HepG2 (cell line): Measurements from ENCODE around the gene TMED9. TPM values are rescaled to one million over a fixed set of nuclear protein-coding genes. Genes with fewer than 3 reads are reported as not detected.
A peak's percentile ranks its signal among the peaks of the same experiment; 100 is the strongest.

Source experiments
- ADNP ChIP-seq: sonication (generic); formaldehyde crosslinking; IDR thresholded peaks from 2 replicates; pipeline ENCODE4 v1.4.0; 2020; ENCODE audit warnings: missing genetic modification reagents
- DNMT1 ChIP-seq: sonication (generic); formaldehyde crosslinking; IDR thresholded peaks from 2 replicates; pipeline ENCODE4 v1.5.1; 2020; ENCODE audit warnings: mild to moderate bottlenecking, missing genetic modification reagents
- ELF1 ChIP-seq: sonication (generic); formaldehyde crosslinking; IDR thresholded peaks from 2 replicates; pipeline ENCODE4 v1.4.0; 2020; ENCODE audit warnings: missing genetic modification reagents
- ERF ChIP-seq: IDR thresholded peaks from 2 replicates; pipeline ENCODE4 v1.6.1; 2018; ENCODE audit warnings: missing biosample characterization, missing genetic modification reagents
- GATAD1 ChIP-seq: IDR thresholded peaks from 2 replicates; pipeline ENCODE4 v1.6.1; 2016; ENCODE audit warnings: missing genetic modification reagents, missing compliant biosample characterization
- GFI1 ChIP-seq: sonication (generic); formaldehyde crosslinking; IDR thresholded peaks from 2 replicates; pipeline ENCODE4 v1.5.0; 2020; ENCODE audit warnings: missing genetic modification reagents, mild to moderate bottlenecking, borderline replicate concordance
- HDAC2 ChIP-seq: sonication (generic); formaldehyde crosslinking; IDR thresholded peaks from 2 replicates; pipeline ENCODE4 v1.4.0; 2020; ENCODE audit warnings: missing genetic modification reagents
- HNRNPLL ChIP-seq: fragments of 200-400 bp; formaldehyde crosslinking; IDR thresholded peaks from 2 replicates; pipeline ENCODE4 v1.6.1; 2017; ENCODE audit warnings: mild to moderate bottlenecking, low read depth, low read length; ENCODE audit not compliant: poor library complexity, severe bottlenecking
- HOXA5 ChIP-seq: sonication (generic); formaldehyde crosslinking; IDR thresholded peaks from 2 replicates; pipeline ENCODE4 v1.4.0; 2020; ENCODE audit warnings: missing genetic modification reagents
- KLF12 ChIP-seq: sonication (generic); formaldehyde crosslinking; IDR thresholded peaks from 2 replicates; pipeline ENCODE4 v1.4.0; 2020; ENCODE audit warnings: missing genetic modification reagents, borderline replicate concordance
- MAZ ChIP-seq, 2 experiments: sonication (generic) in 1 of 2; formaldehyde crosslinking in 1 of 2; IDR thresholded peaks; 2 replicates each; pipeline versions ENCODE4 v1.5.0 to v1.6.1; 2012 to 2020; ENCODE audit warnings: low read depth in 2 of 2, mild to moderate bottlenecking in 2 of 2, borderline replicate concordance in 1 of 2, improper control_type of control experiment in 1 of 2, low read length in 1 of 2, missing genetic modification reagents in 1 of 2, moderate library complexity in 1 of 2
- RXRB ChIP-seq: IDR thresholded peaks from 2 replicates; pipeline ENCODE4 v1.6.1; 2016; ENCODE audit warnings: borderline replicate concordance, missing genetic modification reagents, missing compliant biosample characterization
- SP4 ChIP-seq: sonication (generic); formaldehyde crosslinking; IDR thresholded peaks from 2 replicates; pipeline ENCODE4 v1.8.1; 2023; ENCODE audit warnings: mild to moderate bottlenecking, missing genetic modification reagents
- ZBTB38 ChIP-seq: sonication (generic); formaldehyde crosslinking; IDR thresholded peaks from 2 replicates; pipeline ENCODE4 v1.5.1; 2020; ENCODE audit warnings: mild to moderate bottlenecking, missing genetic modification reagents
- ZNF354B ChIP-seq: sonication (generic); formaldehyde crosslinking; IDR thresholded peaks from 2 replicates; pipeline ENCODE4 v1.8.0; 2022; ENCODE audit warnings: mild to moderate bottlenecking, missing genetic modification reagents
- ZNF629 ChIP-seq: sonication (generic); formaldehyde crosslinking; conservative IDR thresholded peaks from 2 replicates; pipeline ENCODE4 v1.5.0; 2020; ENCODE audit warnings: missing genetic modification reagents
- polyA plus RNA-seq, 8 experiments: library from polyadenylated mRNA; depleted of rRNA in 3 of 8; stranded (reverse) in 7 of 8; unstranded in 1 of 8; fragments of >200 nt; fragmentation: Illumina TruSeq in 4 of 8; extraction: Trizol in 4 of 8; gene quantifications; 2 replicates each; pipeline versions ENCODE4 v1.2.1 to v1.2.3, GENCODE V29; 2011 to 2016; ENCODE audit warnings: low read depth in 4 of 8, missing spikeins in 1 of 8, mixed read lengths in 1 of 8; ENCODE audit not compliant: insufficient read depth in 1 of 8
- total RNA-seq, 5 experiments: library from RNA; depleted of rRNA; stranded (reverse); fragments of >200 nt; fragmentation: Illumina TruSeq; extraction: Trizol; gene quantifications; 2 replicates each; pipeline ENCODE4 v1.2.3, GENCODE V29; 2016; ENCODE audit warnings: low read depth in 1 of 5
- TF ChIP-seq, protein P1 (sequence below): sonication (generic); formaldehyde crosslinking; IDR thresholded peaks from 2 replicates; pipeline ENCODE4 v1.4.0; 2020; ENCODE audit warnings: missing genetic modification reagents
- TF ChIP-seq, protein P2 (sequence below): sonication (generic); formaldehyde crosslinking; IDR thresholded peaks from 2 replicates; pipeline ENCODE4 v1.5.1; 2020; ENCODE audit warnings: mild to moderate bottlenecking, missing genetic modification reagents, borderline replicate concordance
- TF ChIP-seq, protein P3 (sequence below): sonication (generic); formaldehyde crosslinking; IDR thresholded peaks from 2 replicates; pipeline ENCODE4 v1.5.0; 2020; ENCODE audit warnings: missing genetic modification reagents
- TF ChIP-seq, protein P4 (sequence below): sonication (generic); formaldehyde crosslinking; IDR thresholded peaks from 2 replicates; pipeline ENCODE4; 2020; ENCODE audit warnings: missing genetic modification reagents, mild to moderate bottlenecking, borderline replicate concordance

The TMED9 gene
- total and polyA plus RNA-seq, 2 of the 13 experiments (the other 11 are each of a cell fraction or from before 2014, with no cell fraction given): 161 to 350 TPM

DNA sequence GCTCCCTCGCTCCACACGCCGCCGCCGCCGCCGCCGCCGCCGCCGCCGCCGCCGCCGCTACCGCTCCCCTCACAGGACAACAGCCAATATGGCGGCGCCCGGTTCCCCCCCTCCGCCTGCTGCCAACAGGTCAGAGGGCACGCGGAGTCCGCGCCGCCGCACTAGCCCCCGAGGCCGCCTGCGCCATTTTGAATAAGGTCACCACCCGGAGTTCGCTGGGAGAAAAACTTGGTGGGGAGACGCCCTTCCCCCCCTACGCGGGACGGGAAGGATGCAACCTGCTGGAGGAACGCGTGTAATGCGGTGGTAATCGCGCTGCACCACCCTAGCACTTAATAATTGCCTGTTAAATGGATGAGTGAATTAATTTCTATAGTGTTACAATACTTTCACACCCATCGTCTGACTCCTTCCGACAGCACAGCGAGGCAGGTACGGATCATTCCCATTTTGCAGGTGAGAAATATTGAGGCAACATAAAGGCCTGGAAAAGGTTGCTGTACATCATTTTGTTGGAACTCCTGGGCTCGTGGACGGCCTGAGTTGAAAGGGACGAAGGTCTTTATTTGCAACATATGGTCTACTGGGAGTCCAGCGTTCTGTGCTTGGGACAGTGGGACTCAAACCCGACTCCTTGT lies 37.4 kb upstream of the TMED9 start, which contains the start of gene FAM193B (continued):
- TF ChIP-seq, protein P1, sequence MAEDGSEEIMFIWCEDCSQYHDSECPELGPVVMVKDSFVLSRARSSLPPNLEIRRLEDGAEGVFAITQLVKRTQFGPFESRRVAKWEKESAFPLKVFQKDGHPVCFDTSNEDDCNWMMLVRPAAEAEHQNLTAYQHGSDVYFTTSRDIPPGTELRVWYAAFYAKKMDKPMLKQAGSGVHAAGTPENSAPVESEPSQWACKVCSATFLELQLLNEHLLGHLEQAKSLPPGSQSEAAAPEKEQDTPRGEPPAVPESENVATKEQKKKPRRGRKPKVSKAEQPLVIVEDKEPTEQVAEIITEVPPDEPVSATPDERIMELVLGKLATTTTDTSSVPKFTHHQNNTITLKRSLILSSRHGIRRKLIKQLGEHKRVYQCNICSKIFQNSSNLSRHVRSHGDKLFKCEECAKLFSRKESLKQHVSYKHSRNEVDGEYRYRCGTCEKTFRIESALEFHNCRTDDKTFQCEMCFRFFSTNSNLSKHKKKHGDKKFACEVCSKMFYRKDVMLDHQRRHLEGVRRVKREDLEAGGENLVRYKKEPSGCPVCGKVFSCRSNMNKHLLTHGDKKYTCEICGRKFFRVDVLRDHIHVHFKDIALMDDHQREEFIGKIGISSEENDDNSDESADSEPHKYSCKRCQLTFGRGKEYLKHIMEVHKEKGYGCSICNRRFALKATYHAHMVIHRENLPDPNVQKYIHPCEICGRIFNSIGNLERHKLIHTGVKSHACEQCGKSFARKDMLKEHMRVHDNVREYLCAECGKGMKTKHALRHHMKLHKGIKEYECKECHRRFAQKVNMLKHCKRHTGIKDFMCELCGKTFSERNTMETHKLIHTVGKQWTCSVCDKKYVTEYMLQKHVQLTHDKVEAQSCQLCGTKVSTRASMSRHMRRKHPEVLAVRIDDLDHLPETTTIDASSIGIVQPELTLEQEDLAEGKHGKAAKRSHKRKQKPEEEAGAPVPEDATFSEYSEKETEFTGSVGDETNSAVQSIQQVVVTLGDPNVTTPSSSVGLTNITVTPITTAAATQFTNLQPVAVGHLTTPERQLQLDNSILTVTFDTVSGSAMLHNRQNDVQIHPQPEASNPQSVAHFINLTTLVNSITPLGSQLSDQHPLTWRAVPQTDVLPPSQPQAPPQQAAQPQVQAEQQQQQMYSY (CRISPR knock-in tag): 0 out of 2 replicates have a peak, but pooled peaks have one; percentile 23
- TF ChIP-seq GATAD1 (peak; percentile 76), ELF1 (CRISPR knock-in tag) (peak; percentile 57), DNMT1 (CRISPR knock-in tag) (0 out of 2 replicates have a peak, but pooled peaks have one; percentile 40), SP4 (CRISPR knock-in tag) (peak; percentile 55; the same call in 1 of the 2 replicates), ZBTB38 (CRISPR knock-in tag) (peak; percentile 85), ADNP (CRISPR knock-in tag) (peak; percentile 79; the same call in 1 of the 2 replicates), RXRB (CRISPR knock-in tag) (peak; percentile 63; the same call in 1 of the 2 replicates), ERF (peak; percentile 53; the same call in 1 of the 2 replicates), HOXA5 (CRISPR knock-in tag) (0 out of 2 replicates have a peak, but pooled peaks have one; percentile 28), ZNF629 (CRISPR knock-in tag) (peak; percentile 98), GFI1 (no peak), MAZ (IDR thresholded peaks at IDR 0.05; ENCODE audit: borderline replicate concordance, low read depth, low read length) (no peak), MAZ (CRISPR knock-in tag; IDR thresholded peaks at IDR 0.05; ENCODE audit: low read depth) (peak; percentile 29; the same call in 1 of the 2 replicates), HDAC2 (CRISPR knock-in tag) (peak; percentile 17; the same call in 1 of the 2 replicates), HNRNPLL (peak; percentile 36), KLF12 (peak; percentile 68; the same call in 1 of the 2 replicates), ZNF354B (0 out of 2 replicates have a peak, but pooled peaks have one; percentile 6)
- TF ChIP-seq, protein P2, sequence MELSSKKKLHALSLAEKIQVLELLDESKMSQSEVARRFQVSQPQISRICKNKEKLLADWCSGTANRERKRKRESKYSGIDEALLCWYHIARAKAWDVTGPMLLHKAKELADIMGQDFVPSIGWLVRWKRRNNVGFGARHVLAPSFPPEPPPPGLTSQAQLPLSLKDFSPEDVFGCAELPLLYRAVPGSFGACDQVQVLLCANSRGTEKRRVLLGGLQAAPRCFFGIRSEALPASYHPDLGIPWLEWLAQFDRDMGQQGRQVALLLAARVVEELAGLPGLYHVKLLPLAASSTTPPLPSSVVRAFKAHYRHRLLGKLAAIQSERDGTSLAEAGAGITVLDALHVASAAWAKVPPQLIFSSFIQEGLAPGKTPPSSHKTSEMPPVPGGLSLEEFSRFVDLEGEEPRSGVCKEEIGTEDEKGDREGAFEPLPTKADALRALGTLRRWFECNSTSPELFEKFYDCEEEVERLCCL (CRISPR knock-in tag): no peak
- TF ChIP-seq, protein P3, sequence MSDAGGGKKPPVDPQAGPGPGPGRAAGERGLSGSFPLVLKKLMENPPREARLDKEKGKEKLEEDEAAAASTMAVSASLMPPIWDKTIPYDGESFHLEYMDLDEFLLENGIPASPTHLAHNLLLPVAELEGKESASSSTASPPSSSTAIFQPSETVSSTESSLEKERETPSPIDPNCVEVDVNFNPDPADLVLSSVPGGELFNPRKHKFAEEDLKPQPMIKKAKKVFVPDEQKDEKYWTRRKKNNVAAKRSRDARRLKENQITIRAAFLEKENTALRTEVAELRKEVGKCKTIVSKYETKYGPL (CRISPR knock-in tag): no peak
- TF ChIP-seq, protein P4, sequence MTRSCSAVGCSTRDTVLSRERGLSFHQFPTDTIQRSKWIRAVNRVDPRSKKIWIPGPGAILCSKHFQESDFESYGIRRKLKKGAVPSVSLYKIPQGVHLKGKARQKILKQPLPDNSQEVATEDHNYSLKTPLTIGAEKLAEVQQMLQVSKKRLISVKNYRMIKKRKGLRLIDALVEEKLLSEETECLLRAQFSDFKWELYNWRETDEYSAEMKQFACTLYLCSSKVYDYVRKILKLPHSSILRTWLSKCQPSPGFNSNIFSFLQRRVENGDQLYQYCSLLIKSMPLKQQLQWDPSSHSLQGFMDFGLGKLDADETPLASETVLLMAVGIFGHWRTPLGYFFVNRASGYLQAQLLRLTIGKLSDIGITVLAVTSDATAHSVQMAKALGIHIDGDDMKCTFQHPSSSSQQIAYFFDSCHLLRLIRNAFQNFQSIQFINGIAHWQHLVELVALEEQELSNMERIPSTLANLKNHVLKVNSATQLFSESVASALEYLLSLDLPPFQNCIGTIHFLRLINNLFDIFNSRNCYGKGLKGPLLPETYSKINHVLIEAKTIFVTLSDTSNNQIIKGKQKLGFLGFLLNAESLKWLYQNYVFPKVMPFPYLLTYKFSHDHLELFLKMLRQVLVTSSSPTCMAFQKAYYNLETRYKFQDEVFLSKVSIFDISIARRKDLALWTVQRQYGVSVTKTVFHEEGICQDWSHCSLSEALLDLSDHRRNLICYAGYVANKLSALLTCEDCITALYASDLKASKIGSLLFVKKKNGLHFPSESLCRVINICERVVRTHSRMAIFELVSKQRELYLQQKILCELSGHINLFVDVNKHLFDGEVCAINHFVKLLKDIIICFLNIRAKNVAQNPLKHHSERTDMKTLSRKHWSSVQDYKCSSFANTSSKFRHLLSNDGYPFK (CRISPR knock-in tag): peak; percentile 62; the same call in 1 of the 2 replicates
